Prostate gland (tissue), 2 donors: ENCODE measurements around the gene TP53TG3E. TPM values are rescaled to one million over a fixed set of nuclear protein-coding genes. Genes with fewer than 3 reads are reported as not detected.
"Not testable (repeated sequence)": the region's sequence is repeated elsewhere in the genome, so short reads cannot be mapped to it uniquely, and the experiment has no call there.

ENCODE experiments used
- DNase-seq: peaks from one replicate; pipeline ENCODE4 v3.0.0-alpha.2; 2019; ENCODE audit warnings: low spot score
- H3K27ac ChIP-seq, 2 donors: fragments of 200-600 bp; sonication (generic); 2 replicates each; pipeline ENCODE4 v1.5.1; 2017 to 2019
- H3K27me3 ChIP-seq: fragments of 200-600 bp; sonication (generic); replicated peaks from 2 replicates; pipeline ENCODE4 v1.5.1; 2019; ENCODE audit not compliant: insufficient read depth
- H3K36me3 ChIP-seq, 2 donors: fragments of 200-600 bp; sonication (generic); 1 replicate in 1 of 2; 2 replicates in 1 of 2; pipeline versions ENCODE4 v1.5.1 to v1.8.1; 2017 to 2019
- H3K4me1 ChIP-seq: fragments of 200-600 bp; sonication (generic); replicated peaks from 2 replicates; pipeline ENCODE4 v1.5.1; 2019
- H3K4me3 ChIP-seq, 2 donors: fragments of 200-600 bp; sonication (generic); 2 replicates each; pipeline ENCODE4 v1.5.1; 2017 to 2019
- H3K9me3 ChIP-seq: fragments of 200-600 bp; sonication (generic); 2 replicates; pipeline ENCODE4 v1.5.1; 2017
- WGBS: methylation state at CpG from one replicate; pipeline ENCODE4 v1.1.5; 2018; 5-methylcytosine and 5-hydroxymethylcytosine counted together
- intact Hi-C: fragments of 100-400 bp; cut with DNase I; formaldehyde crosslinking; loops from one replicate; pipeline ENCODE4 v1.14.2; 2022
- small RNA-seq, 2 donors: library from RNA; depleted of rRNA; stranded (forward); fragments of <200 nt; gene quantifications; one replicate each; pipeline ENCODE3, GENCODE V24; 2016
- total RNA-seq, 2 donors: library from RNA; depleted of rRNA; stranded (reverse); fragments of >200 nt; gene quantifications; one replicate each; pipeline ENCODE4 v1.1.0, GENCODE V29; 2016

Gene TP53TG3E, protein sequence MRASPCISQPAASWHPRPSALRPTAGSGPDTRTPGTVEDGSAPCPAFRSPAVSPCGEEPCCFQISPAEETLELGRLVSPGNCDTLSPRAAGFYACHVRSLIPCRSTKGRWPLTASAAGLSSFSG
- not detected for total RNA-seq

DNA sequence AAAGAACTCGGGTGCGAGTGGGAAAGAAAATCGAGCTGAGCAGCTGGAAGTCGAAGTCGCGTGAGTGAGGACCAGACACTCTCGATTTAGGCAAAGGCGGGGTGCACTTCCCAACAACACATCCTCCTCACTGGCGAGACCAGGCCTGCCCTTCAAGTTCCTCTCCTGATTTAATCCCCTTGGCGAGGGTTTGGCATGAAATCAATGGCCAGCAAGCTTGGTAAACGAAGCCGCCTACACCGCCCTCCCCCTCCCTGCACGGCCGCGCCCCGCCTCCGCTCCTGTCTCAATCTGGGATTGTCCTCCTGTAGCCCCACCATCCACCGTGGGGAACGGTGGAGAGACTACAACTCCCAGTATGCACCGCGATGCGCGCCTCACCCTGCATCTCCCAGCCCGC is at the start of gene TP53TG3E:
TSS of gene TP53TG3E (plus strand) at position 301 of the 400 bp plus-strand sequence. CDS start at position 369, 68 bp downstream.
- H3K27ac ChIP-seq, H3K27me3 ChIP-seq, H3K4me1 ChIP-seq, intact Hi-C loops, H3K4me3 ChIP-seq, H3K9me3 ChIP-seq, DNase-seq, H3K36me3 ChIP-seq: not testable (repeated sequence)
- WGBS: no CpG with 5 or more reads among the region's 25 CpGs

DNA sequence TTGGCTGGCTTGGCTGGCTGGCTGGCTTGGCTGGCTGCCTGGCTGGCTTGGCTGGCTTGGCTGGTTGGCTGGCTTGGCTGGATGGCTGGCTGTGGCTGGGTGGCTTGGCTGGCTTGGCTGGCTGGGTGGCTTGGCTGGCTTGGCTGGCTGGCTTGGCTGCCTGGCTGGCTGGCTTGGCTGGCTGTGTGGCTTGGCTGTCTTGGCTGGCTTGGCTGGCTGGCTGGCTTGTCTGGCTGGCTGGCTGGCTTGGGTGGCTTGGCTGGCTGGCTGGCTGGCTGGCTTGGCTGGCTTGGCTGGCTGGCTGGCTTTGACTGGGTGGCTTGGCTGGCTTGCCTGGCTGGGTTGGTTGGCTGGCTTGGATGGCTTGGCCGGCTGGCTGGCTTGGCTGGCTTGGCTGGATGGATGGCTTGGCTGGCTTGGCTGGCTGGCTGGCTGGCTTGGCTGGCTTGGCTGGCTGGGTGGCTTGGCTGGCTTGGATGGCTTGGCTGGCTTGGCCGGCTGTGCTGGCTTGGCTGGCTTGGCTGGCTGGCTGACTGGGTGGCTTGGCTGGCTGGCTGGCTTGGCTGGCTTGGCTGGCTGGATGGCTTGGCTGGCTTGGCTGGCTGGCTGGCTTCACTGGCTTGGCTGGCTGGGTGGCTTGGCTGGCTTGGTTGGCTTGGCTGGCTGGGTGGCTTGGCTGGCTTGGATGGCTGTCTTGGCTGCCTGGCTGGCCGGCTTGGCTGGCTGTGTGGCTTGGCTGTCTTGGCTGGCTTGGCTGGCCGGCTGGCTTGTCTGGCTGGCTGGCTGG is 32.3 kb downstream of the TP53TG3E start:
- H3K27ac ChIP-seq, H3K27me3 ChIP-seq, H3K36me3 ChIP-seq, intact Hi-C loops, H3K4me3 ChIP-seq, H3K9me3 ChIP-seq, H3K4me1 ChIP-seq: not testable (repeated sequence)
- 61% methylated on average over 4 of the region's 4 CpGs for WGBS
- peak; percentile 68 for DNase-seq

DNA sequence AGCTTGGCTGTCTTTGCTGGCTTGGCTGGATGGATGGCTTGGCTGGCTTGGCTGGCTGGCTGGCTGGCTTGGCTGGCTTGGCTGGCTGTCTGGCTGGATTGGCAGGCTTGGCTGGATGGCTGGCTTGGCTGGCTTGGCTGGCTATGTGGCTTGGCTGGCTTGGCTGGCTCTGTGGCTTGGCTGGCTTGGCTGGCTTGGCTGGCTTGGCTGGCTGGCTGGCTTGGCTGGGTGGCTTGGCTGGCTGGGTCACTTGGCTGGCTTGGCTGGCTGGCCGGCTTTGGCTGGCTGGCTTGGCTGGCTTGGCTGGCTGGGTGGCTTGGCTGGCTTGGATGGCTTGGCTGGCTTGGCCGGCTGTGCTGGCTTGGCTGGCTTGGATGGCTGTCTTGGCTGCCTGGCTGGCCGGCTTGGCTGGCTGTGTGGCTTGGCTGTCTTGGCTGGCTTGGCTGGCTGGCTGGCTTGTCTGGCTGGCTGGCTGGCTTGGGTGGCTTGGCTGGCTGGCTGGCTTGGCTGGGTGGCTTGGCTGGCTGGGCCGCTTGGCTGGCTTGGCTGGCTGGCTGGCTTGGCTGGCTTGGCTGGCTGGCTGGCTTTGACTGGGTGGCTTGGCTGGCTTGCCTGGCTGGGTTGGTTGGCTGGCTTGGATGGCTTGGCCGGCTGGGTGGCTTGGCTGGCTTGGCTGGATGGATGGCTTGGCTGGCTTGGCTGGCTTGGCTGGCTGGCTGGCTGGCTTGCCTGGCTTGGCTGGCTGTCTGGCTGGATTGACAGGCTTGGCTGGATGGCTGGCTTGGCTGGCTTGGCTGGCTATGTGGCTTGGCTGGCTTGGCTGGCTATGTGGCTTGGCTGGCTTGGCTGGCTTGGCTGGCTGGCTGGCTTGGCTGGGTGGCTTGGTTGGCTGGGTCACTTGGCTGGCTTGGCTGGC is 33.8 kb downstream of the TP53TG3E start:
- intact Hi-C loops, H3K27ac ChIP-seq: not testable (repeated sequence)
- DNase-seq: peak; percentile 59

DNA sequence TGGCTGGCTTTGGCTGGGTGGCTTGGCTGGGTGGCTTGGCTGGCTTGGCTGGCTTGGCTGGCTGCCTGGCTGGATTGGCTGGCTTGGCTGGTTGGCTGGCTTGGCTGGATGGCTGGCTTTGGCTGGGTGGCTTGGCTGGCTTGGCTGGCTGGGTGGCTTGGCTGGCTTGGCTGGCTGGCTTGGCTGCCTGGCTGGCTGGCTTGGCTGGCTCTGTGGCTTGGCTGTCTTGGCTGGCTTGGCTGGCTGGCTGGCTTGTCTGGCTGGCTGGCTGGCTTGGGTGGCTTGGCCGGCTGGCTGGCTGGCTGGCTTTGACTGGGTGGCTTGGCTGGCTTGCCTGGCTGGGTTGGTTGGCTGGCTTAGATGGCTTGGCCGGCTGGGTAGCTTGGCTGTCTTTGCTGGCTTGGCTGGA is 34.4 kb downstream of the TP53TG3E start:
- DNase-seq: peak; percentile 27
- H3K4me1 ChIP-seq, H3K4me3 ChIP-seq, H3K27ac ChIP-seq, H3K9me3 ChIP-seq, intact Hi-C loops, H3K27me3 ChIP-seq, H3K36me3 ChIP-seq: not testable (repeated sequence)
- WGBS: 74% methylated on average over 2 of the region's 2 CpGs

More for the DNA sequence above, 33.8 kb downstream of the TP53TG3E start:
- not testable (repeated sequence) for H3K4me1 ChIP-seq, H3K4me3 ChIP-seq, H3K36me3 ChIP-seq, H3K9me3 ChIP-seq, H3K27me3 ChIP-seq
- 71% methylated on average over 5 of the region's 5 CpGs for WGBS

DNA sequence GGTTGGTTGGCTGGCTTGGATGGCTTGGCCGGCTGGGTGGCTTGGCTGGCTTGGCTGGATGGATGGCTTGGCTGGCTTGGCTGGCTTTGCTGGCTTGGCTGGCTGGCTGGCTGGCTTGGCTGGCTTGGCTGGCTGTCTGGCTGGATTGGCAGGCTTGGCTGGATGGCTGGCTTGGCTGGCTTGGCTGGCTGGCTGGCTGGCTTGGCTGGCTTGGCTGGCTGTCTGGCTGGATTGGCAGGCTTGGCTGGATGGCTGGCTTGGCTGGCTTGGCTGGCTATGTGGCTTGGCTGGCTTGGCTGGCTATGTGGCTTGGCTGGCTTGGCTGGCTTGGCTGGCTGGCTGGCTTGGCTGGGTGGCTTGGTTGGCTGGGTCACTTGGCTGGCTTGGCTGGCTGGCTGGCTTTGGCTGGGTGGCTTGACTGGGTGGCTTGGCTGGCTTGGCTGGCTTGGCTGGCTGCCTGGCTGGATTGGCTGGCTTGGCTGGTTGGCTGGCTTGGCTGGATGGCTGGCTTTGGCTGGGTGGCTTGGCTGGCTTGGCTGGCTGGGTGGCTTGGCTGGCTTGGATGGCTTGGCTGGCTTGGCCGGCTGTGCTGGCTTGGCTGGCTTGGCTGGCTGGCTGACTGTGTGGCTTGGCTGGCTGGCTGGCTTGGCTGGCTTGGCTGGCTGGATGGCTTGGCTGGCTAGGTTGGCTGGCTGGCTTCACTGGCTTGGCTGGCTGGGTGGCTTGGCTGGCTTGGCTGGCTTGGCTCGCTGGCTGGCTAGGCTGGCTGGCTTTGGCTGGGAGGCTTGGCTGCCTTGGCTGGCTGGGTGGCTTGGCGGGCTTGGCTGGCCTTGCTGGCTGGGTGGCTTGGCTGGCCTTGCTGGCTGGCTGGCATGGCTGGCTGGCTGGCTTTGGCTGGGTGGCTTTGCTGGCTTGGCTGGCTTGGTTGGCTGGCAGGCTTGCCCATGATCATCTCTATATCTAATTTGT is 35.3 kb downstream of the TP53TG3E start:
- H3K27me3 ChIP-seq, H3K36me3 ChIP-seq, intact Hi-C loops, H3K27ac ChIP-seq, H3K4me1 ChIP-seq, H3K9me3 ChIP-seq, H3K4me3 ChIP-seq: not testable (repeated sequence)
- peak; percentile 68 for DNase-seq
- WGBS: 73% methylated on average over 4 of the region's 4 CpGs

Small RNA genes within 50 kb of the gene (small RNA-seq; reads per million reads assigned to genes)
- gene AC141257.3: 0 reads per million in 2 donors

Other genes with a start within 250 kb of the TP53TG3E start
- gene TP53TG3C, start 110.1 kb upstream of the TP53TG3E start, total RNA-seq: 1 to 10 TPM in 1 of 2 donors, not detected in 1; 2.3 TPM
- under 1 TPM in 1 of 2 donors, not detected in 1; 0.57 TPM for gene TP53TG3B, start 56.5 kb downstream of the TP53TG3E start, total RNA-seq
- gene TP53TG3F, start 155.3 kb downstream of the TP53TG3E start, total RNA-seq: 1 to 10 TPM in 1 of 2 donors, not detected in 1; 1.6 TPM